Measurements from ENCODE around the gene SEMA4D. TPM values are rescaled to one million over a fixed set of nuclear protein-coding genes. Genes with fewer than 3 reads are reported as not detected.

The SEMA4D gene
- total and polyA plus RNA-seq, 12 donors, result 3.5 to 57.0 (median 26.7) TPM

DNA sequence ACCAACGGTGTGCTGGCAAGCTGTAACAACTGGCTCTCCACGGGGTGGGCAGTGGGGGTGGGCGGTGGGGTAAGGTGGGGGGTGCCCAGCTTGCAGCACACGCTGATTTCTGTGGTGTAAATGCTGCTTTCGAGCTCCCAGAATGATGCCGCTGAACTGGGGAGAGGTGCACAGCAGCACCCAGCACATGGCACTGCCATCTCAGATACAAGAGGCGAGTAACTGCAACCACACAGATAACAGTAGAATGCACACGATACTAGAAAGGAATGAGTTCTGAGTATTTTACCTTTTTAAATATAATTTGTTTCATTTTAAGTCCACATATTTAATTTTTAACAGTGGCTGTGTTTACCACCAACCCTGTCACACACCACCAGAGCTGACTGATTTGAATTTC lies 87.9 kb downstream of the SEMA4D start:
- intact Hi-C loops (cut with DNase I), result loop anchor here in 1 of 2 donors (10.0 kb wide), 1 partner anchor 135 kb away; no protein-coding TSS in a partner anchor
- 84 to 91% (median 88%) methylated on average over 7 to 8 of the region's 8 CpGs for WGBS, 4 donors
- DNase-seq, result no peak
- Histone ChIP-seq H3K4me3 (no peak overlapping the region), H3K36me3 (replicated peaks in 1 of 2) (no peaks in the 10 kb centered on the region), H3K27me3 (no peaks in the 10 kb centered on the region), H3K4me1 (replicated peaks in 1 of 2) (peaks cover 0 to 9% of the 10 kb centered on the region in 2 donors), H3K9me3 (replicated peaks in 1 of 3) (no peaks in the 10 kb centered on the region), H3K27ac (no peak overlapping the region)
- no peak for TF ChIP-seq POLR2A (IDR thresholded peaks at IDR 0.05)
- TF ChIP-seq, protein P1, sequence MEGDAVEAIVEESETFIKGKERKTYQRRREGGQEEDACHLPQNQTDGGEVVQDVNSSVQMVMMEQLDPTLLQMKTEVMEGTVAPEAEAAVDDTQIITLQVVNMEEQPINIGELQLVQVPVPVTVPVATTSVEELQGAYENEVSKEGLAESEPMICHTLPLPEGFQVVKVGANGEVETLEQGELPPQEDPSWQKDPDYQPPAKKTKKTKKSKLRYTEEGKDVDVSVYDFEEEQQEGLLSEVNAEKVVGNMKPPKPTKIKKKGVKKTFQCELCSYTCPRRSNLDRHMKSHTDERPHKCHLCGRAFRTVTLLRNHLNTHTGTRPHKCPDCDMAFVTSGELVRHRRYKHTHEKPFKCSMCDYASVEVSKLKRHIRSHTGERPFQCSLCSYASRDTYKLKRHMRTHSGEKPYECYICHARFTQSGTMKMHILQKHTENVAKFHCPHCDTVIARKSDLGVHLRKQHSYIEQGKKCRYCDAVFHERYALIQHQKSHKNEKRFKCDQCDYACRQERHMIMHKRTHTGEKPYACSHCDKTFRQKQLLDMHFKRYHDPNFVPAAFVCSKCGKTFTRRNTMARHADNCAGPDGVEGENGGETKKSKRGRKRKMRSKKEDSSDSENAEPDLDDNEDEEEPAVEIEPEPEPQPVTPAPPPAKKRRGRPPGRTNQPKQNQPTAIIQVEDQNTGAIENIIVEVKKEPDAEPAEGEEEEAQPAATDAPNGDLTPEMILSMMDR (IDR thresholded peaks at IDR 0.05), result no peak

DNA sequence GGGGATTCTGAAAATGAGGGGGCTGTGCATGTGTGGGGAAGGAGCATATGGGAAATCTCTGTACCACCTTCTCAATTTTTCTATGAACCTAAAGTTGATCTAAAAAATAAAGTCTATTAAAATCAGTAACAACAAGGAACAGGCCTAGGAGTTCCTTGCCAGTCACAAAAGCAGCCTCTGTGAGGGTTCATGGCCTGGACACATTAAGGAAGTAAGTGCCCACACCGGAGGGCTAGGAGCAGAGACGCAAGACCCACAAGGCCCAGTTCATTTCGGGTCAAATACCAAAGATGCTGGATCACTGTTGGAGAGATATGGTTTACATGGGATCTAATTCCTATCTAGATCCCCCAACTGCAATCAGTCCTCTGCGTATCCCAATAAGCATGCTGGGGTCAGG lies 88.4 kb downstream of the SEMA4D start:
- no peak for DNase-seq
- H3K4me1 ChIP-seq (replicated peaks in 1 of 2), result peaks cover 0 to 9% of the 10 kb centered on the region in 2 donors
- TF ChIP-seq, protein P1 (IDR thresholded peaks at IDR 0.05), result no peak
- no peak for TF ChIP-seq POLR2A (IDR thresholded peaks at IDR 0.05)
- 85 to 94% (median 87%) methylated on average over 4 of the region's 4 CpGs for WGBS, 4 donors
- no peaks in the 10 kb centered on the region for H3K9me3 ChIP-seq (replicated peaks in 1 of 3)
- no peak overlapping the region for H3K4me3 ChIP-seq
- no peaks in the 10 kb centered on the region for H3K36me3 ChIP-seq (replicated peaks in 1 of 2)
- H3K27ac ChIP-seq, result no peak overlapping the region
- intact Hi-C loops (cut with DNase I), result no loop called here
- H3K27me3 ChIP-seq, result no peaks in the 10 kb centered on the region

DNA sequence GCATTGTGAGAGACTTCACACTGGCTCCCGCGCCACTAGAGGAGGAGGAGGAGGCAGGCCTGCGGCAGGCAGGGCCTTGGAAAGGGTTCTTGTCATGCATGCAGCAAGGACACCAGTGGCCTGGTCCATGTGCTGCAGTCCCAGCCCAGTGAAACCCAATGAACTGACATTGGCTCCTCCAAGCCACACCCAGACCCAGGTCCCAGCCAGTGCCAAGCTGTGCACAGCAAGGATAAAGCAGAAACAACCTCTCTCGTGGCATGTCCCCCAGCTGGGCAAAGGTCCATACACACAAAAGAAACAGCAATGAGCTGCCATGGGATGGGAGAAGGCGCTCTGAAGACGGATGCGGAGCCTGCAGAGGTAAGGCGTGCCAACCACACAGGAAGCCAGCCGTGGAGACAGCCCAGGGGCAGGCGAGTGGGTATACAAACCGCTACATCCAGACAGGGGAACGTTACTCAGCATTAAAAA lies 89.2 kb downstream of the SEMA4D start:
- TF ChIP-seq POLR2A (IDR thresholded peaks at IDR 0.05), result peak in 1 of 2 donors; percentile 5
- TF ChIP-seq, protein P1 (IDR thresholded peaks at IDR 0.05), result peak in 1 of 6 experiments; percentile 3
- no peaks in the 10 kb centered on the region for H3K27me3 ChIP-seq
- no peak overlapping the region for H3K27ac ChIP-seq
- no peak overlapping the region for H3K4me3 ChIP-seq
- peak in 6 of 7 donors; percentile 45 to 75 (median 62) for DNase-seq
- no peaks in the 10 kb centered on the region for H3K36me3 ChIP-seq (replicated peaks in 1 of 2)
- H3K9me3 ChIP-seq (replicated peaks in 1 of 3), result no peaks in the 10 kb centered on the region
- intact Hi-C loops (cut with DNase I), result no loop called here
- 54 to 65% (median 56%) methylated on average over 12 of the region's 12 CpGs for WGBS, 4 donors
- peaks cover 0 to 9% of the 10 kb centered on the region in 2 donors for H3K4me1 ChIP-seq (replicated peaks in 1 of 2)

- DNase-seq, result no peak
- Histone ChIP-seq H3K9me3 (replicated peaks in 1 of 3) (no peaks in the 10 kb centered on the region), H3K27me3 (no peaks in the 10 kb centered on the region), H3K27ac (peak overlapping the region in 1 of 5 donors; percentile 68), H3K36me3 (replicated peaks in 1 of 2) (peaks cover 0 to 11% of the 10 kb centered on the region in 2 donors), H3K4me3 (no peak overlapping the region), H3K4me1 (replicated peaks in 1 of 2) (peaks cover 0 to 9% of the 10 kb centered on the region in 2 donors)
- no peak for TF ChIP-seq POLR2A (IDR thresholded peaks at IDR 0.05)
- TF ChIP-seq, protein P1 (IDR thresholded peaks at IDR 0.05), result no peak
- intact Hi-C loops (cut with DNase I), result no loop called here
- 14 to 40% (median 22%) methylated on average over 1 to 2 of the region's 2 CpGs for WGBS, 4 donors
Measured at GRCh38 chr9:89407070-89407469, 90.8 kb downstream of the SEMA4D start.

All from adrenal gland (tissue), 12 donors.